ENCODE data around the gene CD151. TPM values are rescaled to one million over a fixed set of nuclear protein-coding genes. Genes with fewer than 3 reads are reported as not detected.
A peak's percentile ranks its signal among the peaks of the same experiment; 100 is the strongest.

The CD151 gene
- total and polyA plus RNA-seq, 7 donors: 149 to 358 (median 168) TPM

GRCh38 chr11:847876-848275, 15.1 kb downstream of the CD151 start:
- 82 to 90% (median 89%) methylated on average over 17 to 18 of the region's 18 CpGs for WGBS, 3 donors
- Histone ChIP-seq H3K4me1 (peaks cover 28% of the 10 kb centered on the region), H3K36me3 (ENCODE audit: insufficient read depth in 1 of 2, low read depth in 1 of 2) (no peaks in the 10 kb centered on the region), H3K27ac (no peak overlapping the region), H3K27me3 (ENCODE audit: insufficient read depth in 3 of 3, low read length in 2 of 3) (peaks cover 0 to 11% (median 0%) of the 10 kb centered on the region in 3 donors), H3K9me3 (no peaks in the 10 kb centered on the region), H3K4me3 (no peak overlapping the region)
- DNase-seq (no peak), ATAC-seq (no peak)
- intact Hi-C loops (cut with DNase I): loop anchor here (1.0 to 5.0 kb wide), 6 partner anchors 59 to 203 kb away; partner anchors contain the start of genes AP2A2 (in 1 of the 2) and CHID1 (in 1 of the 2)
- TF ChIP-seq CTCF (IDR thresholded peaks at IDR 0.05): no peak

- peak; percentile 89 for TF ChIP-seq CTCF (IDR thresholded peaks at IDR 0.05)
- Histone ChIP-seq H3K27me3 (ENCODE audit: insufficient read depth in 3 of 3, low read length in 2 of 3) (peaks cover 0 to 11% (median 0%) of the 10 kb centered on the region in 3 donors), H3K9me3 (no peaks in the 10 kb centered on the region), H3K36me3 (ENCODE audit: insufficient read depth in 1 of 2, low read depth in 1 of 2) (no peaks in the 10 kb centered on the region), H3K27ac (no peak overlapping the region), H3K4me1 (peaks cover 28% of the 10 kb centered on the region), H3K4me3 (no peak overlapping the region)
- WGBS, 3 donors: 33 to 43% (median 35%) methylated on average over 13 to 14 of the region's 14 CpGs
- intact Hi-C loops (cut with DNase I): loop anchor here (1.0 to 5.0 kb wide), 5 partner anchors 59 to 203 kb away; partner anchors contain the start of genes AP2A2 (in 1 of the 2) and CHID1 (in 1 of the 2)
- ATAC-seq (peak; percentile 36 to 56 (median 54)), DNase-seq (no peak)
Measured at GRCh38 chr11:848380-848931, 15.7 kb downstream of the CD151 start.

DNA sequence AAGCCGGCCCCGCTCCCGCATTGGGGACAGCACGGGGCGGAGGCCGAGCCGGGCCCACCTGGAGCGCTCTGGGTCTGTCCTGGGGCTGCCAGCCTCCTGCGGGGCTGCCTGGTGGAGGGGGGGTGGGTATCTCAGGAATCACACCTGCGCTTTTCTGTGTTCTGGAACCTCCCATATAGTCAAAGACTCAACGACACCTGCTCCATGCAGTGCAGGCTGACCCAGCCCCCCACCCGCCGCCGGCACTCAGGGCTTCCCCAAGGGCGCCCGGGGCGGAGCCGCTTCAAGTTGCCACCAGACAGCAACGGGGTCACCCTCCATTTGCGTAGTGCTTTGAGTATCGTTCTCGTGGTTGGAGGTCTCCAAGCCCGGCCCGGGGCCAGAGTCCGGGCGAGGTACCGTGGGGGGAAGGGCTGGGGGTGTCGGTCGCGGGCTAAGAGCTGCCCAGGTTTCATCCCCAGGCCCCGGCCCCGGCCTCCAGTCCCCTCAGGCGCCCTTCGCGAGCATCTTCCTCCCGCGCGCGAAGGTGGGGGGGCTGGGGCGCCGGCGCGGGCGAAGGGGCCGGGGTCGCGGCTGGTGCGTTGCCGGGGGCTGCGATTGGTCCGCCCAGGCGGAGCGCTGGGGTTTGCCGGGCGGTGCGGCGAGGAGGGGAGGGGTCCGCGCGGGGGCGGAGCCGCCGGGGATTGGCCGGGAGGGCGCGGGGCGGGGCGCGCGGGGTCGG, 16.5 kb downstream of the CD151 start:
- H3K4me1 ChIP-seq: peaks cover 20% of the 10 kb centered on the region
- H3K9me3 ChIP-seq: no peaks in the 10 kb centered on the region
- TF ChIP-seq CTCF (IDR thresholded peaks at IDR 0.05): no peak

GRCh38 chr11:849951-850774, 17.4 kb downstream of the CD151 start:
- H3K27ac ChIP-seq: no peak overlapping the region
- no peak for TF ChIP-seq CTCF (IDR thresholded peaks at IDR 0.05)
- ATAC-seq (no peak), DNase-seq (no peak)
- peaks cover 0 to 11% (median 0%) of the 10 kb centered on the region in 3 donors for H3K27me3 ChIP-seq (ENCODE audit: insufficient read depth in 3 of 3, low read length in 2 of 3)
- WGBS, 3 donors: 34 to 43% (median 36%) methylated on average over 51 to 97 of the region's 97 CpGs
- H3K4me3 ChIP-seq: peak overlapping the region; percentile 48
- intact Hi-C loops (cut with DNase I): loop anchor here (2.0 to 5.0 kb wide), 4 partner anchors 57 to 131 kb away; partner anchors contain the start of genes AP2A2 (in 1 of the 2) and CHID1 (in 1 of the 2)
- no peaks in the 10 kb centered on the region for H3K9me3 ChIP-seq
- no peaks in the 10 kb centered on the region for H3K36me3 ChIP-seq (ENCODE audit: insufficient read depth in 1 of 2, low read depth in 1 of 2)
- peaks cover 11% of the 10 kb centered on the region for H3K4me1 ChIP-seq

More for the DNA sequence above, 16.5 kb downstream of the CD151 start:
- 13 to 19% (median 18%) methylated on average over 28 to 71 of the region's 71 CpGs for WGBS, 3 donors
- peak overlapping the region; percentile 48 for H3K4me3 ChIP-seq
- ATAC-seq: no peak
- no peak overlapping the region for H3K27ac ChIP-seq
- H3K36me3 ChIP-seq (ENCODE audit: insufficient read depth in 1 of 2, low read depth in 1 of 2): no peaks in the 10 kb centered on the region
- intact Hi-C loops (cut with DNase I): loop anchor here (2.0 to 5.0 kb wide), 4 partner anchors 58 to 132 kb away; partner anchors contain the start of genes AP2A2 (in 1 of the 2) and CHID1 (in 1 of the 2)
- DNase-seq: no peak
- H3K27me3 ChIP-seq (ENCODE audit: insufficient read depth in 3 of 3, low read length in 2 of 3): peaks cover 0 to 11% (median 0%) of the 10 kb centered on the region in 3 donors
